HepG2 (cell line): Measurements from ENCODE around the gene BRCA1. TPM values are rescaled to one million over a fixed set of nuclear protein-coding genes. Genes with fewer than 3 reads are reported as not detected.
A peak's percentile ranks its signal among the peaks of the same experiment; 100 is the strongest.

Experiments used
- ARID5B ChIP-seq: IDR thresholded peaks from 2 replicates; pipeline ENCODE4 v1.4.0; 2020; ENCODE audit warnings: mild to moderate bottlenecking, missing genetic modification reagents
- ARNT2 ChIP-seq: sonication (generic); formaldehyde crosslinking; IDR thresholded peaks from 2 replicates; pipeline ENCODE4 v1.8.0; 2022; ENCODE audit warnings: mild to moderate bottlenecking, low read depth, missing genetic modification reagents, moderate library complexity
- ASH2L ChIP-seq: fragments of 300-600, 200-600 bp; sonication (generic); IDR thresholded peaks from 2 replicates; pipeline ENCODE4 v1.7.0; 2017; ENCODE audit warnings: low read depth, mild to moderate bottlenecking, moderate library complexity, mixed read lengths, low read length; ENCODE audit not compliant: insufficient read length
- ETV6 ChIP-seq: sonication (generic); formaldehyde crosslinking; conservative IDR thresholded peaks from 2 replicates; pipeline ENCODE4 v1.4.0; 2020; ENCODE audit warnings: missing genetic modification reagents
- FOXA3 ChIP-seq: IDR thresholded peaks from 2 replicates; pipeline ENCODE4 v1.6.1; 2016; ENCODE audit warnings: missing genetic modification reagents, missing compliant biosample characterization
- KMT2A ChIP-seq: sonication (generic); formaldehyde crosslinking; IDR thresholded peaks from 2 replicates; pipeline ENCODE4 v1.4.0; 2020; ENCODE audit warnings: missing genetic modification reagents
- MYNN ChIP-seq: sonication (generic); formaldehyde crosslinking; IDR thresholded peaks from 2 replicates; pipeline ENCODE4 v1.4.0; 2020; ENCODE audit warnings: mild to moderate bottlenecking, low read depth, missing genetic modification reagents
- NFIB ChIP-seq: sonication (generic); formaldehyde crosslinking; IDR thresholded peaks from 2 replicates; pipeline ENCODE4 v1.9.0; 2021; ENCODE audit warnings: missing genetic modification reagents, mild to moderate bottlenecking, borderline replicate concordance
- NR3C1 ChIP-seq: sonication (generic); formaldehyde crosslinking; IDR thresholded peaks from 2 replicates; pipeline ENCODE4 v1.4.0; 2020; ENCODE audit warnings: missing genetic modification reagents
- PITX1 ChIP-seq: sonication (generic); formaldehyde crosslinking; IDR thresholded peaks from 2 replicates; pipeline ENCODE4 v1.5.1; 2020; ENCODE audit warnings: mild to moderate bottlenecking, missing genetic modification reagents
- RFXAP ChIP-seq: sonication (generic); formaldehyde crosslinking; IDR thresholded peaks from 2 replicates; pipeline ENCODE4 v1.4.0; 2020; ENCODE audit warnings: missing genetic modification reagents, borderline replicate concordance
- SKI ChIP-seq: fragments of 450-650 bp; IDR thresholded peaks from one replicate; pipeline ENCODE4 v1.6.1; 2018; ENCODE audit warnings: mild to moderate bottlenecking; ENCODE audit not compliant: partially characterized antibody
- SMAD3 ChIP-seq: sonication (generic); formaldehyde crosslinking; IDR thresholded peaks from 2 replicates; pipeline ENCODE4 v1.4.0; 2020; ENCODE audit warnings: missing genetic modification reagents
- SNAPC5 ChIP-seq: sonication (generic); formaldehyde crosslinking; IDR thresholded peaks from 2 replicates; pipeline ENCODE4 v1.8.1; 2023; ENCODE audit warnings: mild to moderate bottlenecking, missing genetic modification reagents, borderline replicate concordance
- SP1 ChIP-seq, 2 experiments: fragments of 450-650 bp in 1 of 2; sonication (generic) in 1 of 2; formaldehyde crosslinking in 1 of 2; IDR thresholded peaks; 2 replicates each; pipeline versions ENCODE4 v1.4.0 to v1.6.1; 2016 to 2020; ENCODE audit warnings: missing genetic modification reagents in 1 of 2
- ZBTB39 ChIP-seq: sonication (generic); formaldehyde crosslinking; IDR thresholded peaks from 2 replicates; pipeline ENCODE4 v1.5.0; 2020; ENCODE audit warnings: missing genetic modification reagents
- ZNF180 ChIP-seq: sonication (generic); formaldehyde crosslinking; IDR thresholded peaks from 2 replicates; pipeline ENCODE4 v1.4.0; 2020; ENCODE audit warnings: low read depth, missing genetic modification reagents, borderline replicate concordance
- ZNF264 ChIP-seq: sonication (generic); formaldehyde crosslinking; IDR thresholded peaks from 2 replicates; pipeline ENCODE4 v1.4.0; 2020; ENCODE audit warnings: missing genetic modification reagents
- ZNF331 ChIP-seq: sonication (generic); formaldehyde crosslinking; IDR thresholded peaks from 2 replicates; pipeline ENCODE4 v1.4.0; 2020; ENCODE audit warnings: missing genetic modification reagents
- ZNF367 ChIP-seq: sonication (generic); formaldehyde crosslinking; IDR thresholded peaks from 2 replicates; pipeline ENCODE4 v1.4.0; 2020; ENCODE audit warnings: missing genetic modification reagents, borderline replicate concordance
- ZNF576 ChIP-seq: sonication (generic); formaldehyde crosslinking; IDR thresholded peaks from 2 replicates; pipeline ENCODE4 v1.4.0; 2020; ENCODE audit warnings: mild to moderate bottlenecking, missing genetic modification reagents
- polyA plus RNA-seq, 8 experiments: library from polyadenylated mRNA; depleted of rRNA in 3 of 8; stranded (reverse) in 7 of 8; unstranded in 1 of 8; fragments of >200 nt; fragmentation: Illumina TruSeq in 4 of 8; extraction: Trizol in 4 of 8; gene quantifications; 2 replicates each; pipeline versions ENCODE4 v1.2.1 to v1.2.3, GENCODE V29; 2011 to 2016; ENCODE audit warnings: low read depth in 4 of 8, missing spikeins in 1 of 8, mixed read lengths in 1 of 8; ENCODE audit not compliant: insufficient read depth in 1 of 8
- total RNA-seq, 5 experiments: library from RNA; depleted of rRNA; stranded (reverse); fragments of >200 nt; fragmentation: Illumina TruSeq; extraction: Trizol; gene quantifications; 2 replicates each; pipeline ENCODE4 v1.2.3, GENCODE V29; 2016; ENCODE audit warnings: low read depth in 1 of 5

Gene BRCA1
- total and polyA plus RNA-seq, 2 of the 13 experiments (the other 11 are each of a cell fraction or from before 2014, with no cell fraction given) = 13.3 to 37.5 TPM

GRCh38 chr17:43170766-43171585, 45.8 kb upstream of the BRCA1 start, which contains the start of gene NBR1 (continued):
- TF ChIP-seq PITX1 = peak; percentile 64; the same call in 1 of the 2 replicates
- peak; percentile 4 for TF ChIP-seq KMT2A (CRISPR knock-in tag)
- peak; percentile 65 for TF ChIP-seq ARNT2 (CRISPR knock-in tag)
- peak; percentile 31 for TF ChIP-seq SKI
- peak; percentile 50; the same call in 1 of the 2 replicates for TF ChIP-seq SMAD3 (CRISPR knock-in tag)
- peak; percentile 4 for TF ChIP-seq ASH2L
- peak; percentile 22; the same call in 1 of the 2 replicates for TF ChIP-seq ZBTB39 (CRISPR knock-in tag)
- no peak for TF ChIP-seq NR3C1
- TF ChIP-seq ZNF180 (CRISPR knock-in tag) = no peak
- TF ChIP-seq MYNN (CRISPR knock-in tag) = peak; percentile 25; the same call in 1 of the 2 replicates
- TF ChIP-seq ZNF576 = no peak
- peak; percentile 56; the same call in 1 of the 2 replicates for TF ChIP-seq ZNF331 (CRISPR knock-in tag)
- TF ChIP-seq SP1 (IDR thresholded peaks at IDR 0.05) = no peak
- TF ChIP-seq SP1 (CRISPR knock-in tag; IDR thresholded peaks at IDR 0.05) = peak; percentile 69
- TF ChIP-seq FOXA3 (CRISPR knock-in tag) = peak; percentile 46; the same call in 1 of the 2 replicates
- no peak for TF ChIP-seq ETV6
- no peak for TF ChIP-seq ZNF367 (CRISPR knock-in tag)
- no peak for TF ChIP-seq SNAPC5 (CRISPR knock-in tag)
- no peak for TF ChIP-seq NFIB (CRISPR knock-in tag)
- no peak; the same call in 1 of the 2 replicates for TF ChIP-seq ARID5B
- TF ChIP-seq RFXAP (CRISPR knock-in tag) = 0 out of 2 replicates have a peak, but pooled peaks have one; percentile 15
- TF ChIP-seq ZNF264 (CRISPR knock-in tag) = peak; percentile 17
